D341Med (cell line): ENCODE measurements around the gene ANXA2R.
A peak's percentile ranks its signal among the peaks of the same experiment; 100 is the strongest.

ENCODE experiments used
- DNase-seq: peaks from one replicate; pipeline ENCODE4 v3.0.0; 2012; ENCODE audit warnings: low spot score

The ANXA2R gene

DNA sequence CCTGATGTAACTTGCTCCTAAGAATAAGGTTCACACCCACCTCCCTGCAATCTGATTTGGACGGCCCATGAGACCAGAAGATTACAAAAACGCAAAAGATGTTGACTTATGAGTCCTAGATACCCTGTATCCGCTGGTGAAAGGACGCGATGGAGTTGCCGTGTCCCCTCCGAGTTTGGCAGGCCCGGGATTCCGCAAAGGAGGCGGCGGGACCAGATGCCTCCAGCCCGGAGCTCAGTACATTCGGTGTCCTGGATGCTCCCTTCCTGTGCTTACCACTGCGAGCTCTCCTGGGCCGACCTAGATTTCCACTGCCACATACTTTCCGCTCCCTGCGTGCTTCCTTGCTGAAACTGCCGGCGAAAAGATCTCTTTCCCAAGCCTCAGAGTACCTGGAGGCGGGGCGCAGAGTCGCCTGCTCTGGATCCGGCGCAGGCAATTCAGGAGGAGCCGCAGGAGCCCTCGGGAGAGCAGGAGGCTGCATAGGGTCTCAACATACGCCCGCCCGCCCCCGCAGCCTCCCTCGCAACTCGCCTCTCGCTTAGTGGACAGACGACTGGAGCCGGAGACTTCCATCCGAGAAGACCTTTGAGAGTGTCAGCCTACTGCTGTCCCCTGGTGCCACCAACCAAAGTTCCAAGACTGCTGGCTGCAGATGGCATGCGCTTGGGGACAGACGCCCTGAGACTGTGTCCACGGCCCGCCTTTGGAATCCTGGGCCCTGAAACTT lies 39.8 kb downstream of the ANXA2R start:
- no peak for DNase-seq

DNA sequence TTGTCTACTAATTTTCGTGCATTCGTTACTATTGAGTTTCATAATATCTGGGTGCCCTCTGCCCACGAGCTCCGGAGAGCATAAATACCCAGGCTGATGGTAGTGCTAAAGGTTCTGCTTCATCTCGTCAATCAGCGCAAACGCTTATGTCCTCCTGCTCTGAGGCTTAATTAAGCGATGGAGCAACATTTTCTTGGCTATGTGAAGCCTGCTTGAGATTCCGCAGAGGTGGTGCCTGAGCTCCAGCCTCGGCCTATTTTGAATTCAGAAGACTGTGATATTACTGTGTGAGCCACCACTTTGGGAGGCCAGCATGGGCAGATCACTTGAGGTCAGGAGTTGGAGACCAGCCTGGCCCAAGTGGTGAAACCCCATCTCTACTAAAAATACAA lies 44.8 kb downstream of the ANXA2R start:
- DNase-seq: no peak

DNA sequence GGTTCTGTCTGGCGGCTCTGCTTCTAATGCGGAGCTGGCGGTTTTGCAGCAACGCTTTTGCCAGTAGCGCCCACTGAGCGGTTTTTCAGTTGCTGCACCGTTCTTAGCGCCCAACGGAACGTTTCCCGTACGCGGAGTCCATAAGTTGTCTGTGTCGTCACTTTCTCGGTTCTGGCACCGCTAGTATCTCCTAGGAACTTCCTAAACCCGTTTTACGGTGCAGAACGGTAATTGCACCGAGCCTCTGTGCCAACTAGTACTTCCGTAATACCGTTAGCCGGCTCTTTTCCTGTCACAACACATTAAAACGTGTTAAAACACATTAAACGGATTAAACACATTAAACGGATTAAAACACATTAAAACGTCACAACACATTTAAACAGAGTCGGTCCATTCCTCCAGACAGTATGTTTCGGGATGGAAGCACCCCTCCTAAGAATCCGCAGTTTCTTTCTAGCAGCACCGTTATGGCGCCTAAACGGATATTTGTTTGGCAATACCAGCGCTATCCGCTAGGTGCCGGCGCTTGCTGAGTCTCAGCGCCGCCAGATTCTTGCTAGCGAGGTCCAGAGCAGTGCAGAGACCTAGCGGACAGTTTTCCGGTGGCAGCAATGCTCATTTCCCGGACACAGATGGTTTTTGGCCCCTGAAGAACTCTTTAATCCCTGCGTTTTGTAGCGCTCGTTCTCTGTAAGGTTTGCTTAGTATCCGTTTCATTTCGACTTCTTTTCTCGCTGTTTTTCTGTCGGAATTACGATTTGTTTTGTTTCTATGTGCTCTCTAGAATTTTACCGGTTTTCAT lies 45.4 kb downstream of the ANXA2R start:
- DNase-seq: peak; percentile 75

DNA sequence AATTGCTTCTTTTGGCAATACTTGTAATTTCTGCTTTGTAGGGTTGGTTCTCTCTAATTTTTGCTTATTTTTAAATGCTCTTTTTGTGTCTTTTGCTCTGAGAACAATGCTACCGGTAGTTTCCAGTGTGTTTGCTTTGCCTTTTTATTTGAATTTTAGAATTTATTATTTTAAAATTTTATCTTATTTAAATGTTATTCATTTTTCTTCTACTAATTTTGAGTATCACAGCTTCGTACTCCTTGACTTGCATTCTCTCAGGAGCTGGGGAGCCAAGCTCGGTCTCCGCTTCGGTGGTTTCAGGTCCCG lies 45.9 kb downstream of the ANXA2R start:
- no peak for DNase-seq

DNA sequence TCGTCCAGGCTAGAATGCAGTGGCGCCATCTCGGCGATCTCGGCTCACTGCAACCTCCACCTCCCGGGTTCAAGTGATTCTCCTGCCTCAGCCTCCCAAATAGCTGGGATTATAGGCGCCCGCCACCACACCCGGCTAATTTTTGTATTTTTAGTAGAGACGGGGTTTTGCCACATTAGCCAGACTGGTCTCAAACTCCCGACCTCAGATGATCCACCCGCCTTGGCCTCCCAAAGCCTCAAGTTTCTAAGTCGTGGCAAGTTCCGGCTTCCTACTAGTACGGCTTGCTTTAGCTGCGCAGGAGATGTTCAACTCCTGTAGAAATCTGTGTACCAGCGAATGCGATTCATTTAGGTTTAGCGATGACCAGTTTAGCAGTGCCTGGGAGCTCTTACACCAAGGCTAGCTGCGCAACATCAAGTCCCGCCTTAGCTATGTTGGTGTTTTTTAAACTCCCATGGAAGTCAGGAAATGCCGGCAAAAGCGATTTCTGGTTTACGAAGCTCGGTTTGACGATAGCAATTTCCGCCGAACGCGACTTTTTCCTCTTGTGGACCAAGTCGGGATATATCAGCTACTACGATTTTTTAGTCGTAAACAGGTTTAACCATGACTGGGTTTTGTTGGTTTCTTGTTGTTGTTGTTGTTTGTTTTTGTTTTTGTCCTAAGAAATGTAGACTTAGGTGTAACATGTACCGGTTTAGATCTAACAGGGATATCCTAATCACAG lies 46.4 kb downstream of the ANXA2R start:
- no peak for DNase-seq

DNA sequence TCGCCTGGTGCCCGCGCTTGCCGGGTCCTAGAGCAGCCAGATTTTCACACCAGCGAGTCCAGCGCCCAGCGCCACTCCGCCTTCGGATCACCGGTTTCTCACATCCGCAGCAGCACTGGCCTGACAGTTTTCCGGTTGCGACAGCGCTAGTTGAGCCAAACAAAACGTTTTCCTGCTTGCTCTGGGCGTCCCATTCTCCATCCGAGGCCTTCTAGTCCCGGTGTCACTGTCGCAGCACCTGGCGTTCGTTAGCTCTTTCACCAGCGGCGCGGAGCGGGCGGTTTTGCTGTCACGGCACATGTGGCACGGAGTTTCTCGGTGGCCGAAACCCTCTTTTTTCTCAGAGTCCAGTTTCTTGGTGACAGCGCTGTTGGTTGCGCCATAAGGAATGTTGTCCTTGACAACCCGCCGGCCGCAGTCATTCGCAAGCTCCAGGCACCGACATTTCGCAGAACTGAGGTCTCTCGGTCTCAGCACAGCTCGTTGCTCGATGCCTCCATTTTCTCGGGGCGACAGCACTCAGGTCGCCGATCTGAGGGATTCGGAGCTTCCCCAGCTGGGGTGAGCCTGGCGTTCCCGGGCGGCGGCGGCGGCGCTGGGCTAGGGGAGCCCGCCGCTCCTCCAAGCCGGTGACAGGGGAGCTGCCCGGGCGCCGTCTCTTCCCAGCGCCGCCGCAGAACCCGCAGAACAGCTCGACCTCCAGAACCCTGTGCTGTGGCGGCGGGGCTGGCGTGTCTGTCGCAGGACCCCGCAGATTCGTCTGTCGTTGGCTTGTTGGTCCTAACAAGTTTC lies 47.8 kb downstream of the ANXA2R start:
- DNase-seq: no peak

DNA sequence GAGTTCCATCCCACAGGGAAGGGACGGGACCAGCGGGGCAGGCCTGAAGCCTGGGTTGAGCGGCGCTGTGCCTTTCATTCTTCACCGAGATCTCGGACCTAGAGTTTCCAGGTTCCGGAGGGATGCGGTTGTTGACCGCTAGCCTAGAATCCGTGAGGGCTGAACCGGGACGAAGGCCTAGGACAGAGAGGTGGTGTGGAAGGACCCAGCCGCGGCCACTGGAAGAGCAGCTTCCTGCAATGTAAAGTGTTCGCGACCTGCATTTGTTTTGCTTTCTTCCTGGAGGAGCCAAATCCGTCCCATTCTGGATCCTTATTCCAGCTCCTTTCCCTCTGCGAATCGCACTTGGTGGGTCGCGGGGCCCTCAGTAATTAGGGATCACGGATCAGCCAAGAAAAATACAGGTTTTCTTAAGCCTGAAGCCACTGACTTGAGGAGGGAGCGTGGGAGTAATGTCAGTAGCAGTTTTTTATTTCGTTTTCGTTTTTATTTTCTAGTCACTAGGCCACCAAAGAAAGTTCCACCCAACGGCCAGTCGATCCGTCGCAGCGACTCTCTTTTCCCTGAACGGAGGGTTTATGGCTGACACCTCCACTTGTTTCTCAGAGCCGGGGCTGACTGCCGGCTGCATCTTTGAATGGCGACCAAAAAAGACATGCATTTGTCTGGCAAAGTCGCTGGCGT lies 48.6 kb downstream of the ANXA2R start:
- DNase-seq: no peak

DNA sequence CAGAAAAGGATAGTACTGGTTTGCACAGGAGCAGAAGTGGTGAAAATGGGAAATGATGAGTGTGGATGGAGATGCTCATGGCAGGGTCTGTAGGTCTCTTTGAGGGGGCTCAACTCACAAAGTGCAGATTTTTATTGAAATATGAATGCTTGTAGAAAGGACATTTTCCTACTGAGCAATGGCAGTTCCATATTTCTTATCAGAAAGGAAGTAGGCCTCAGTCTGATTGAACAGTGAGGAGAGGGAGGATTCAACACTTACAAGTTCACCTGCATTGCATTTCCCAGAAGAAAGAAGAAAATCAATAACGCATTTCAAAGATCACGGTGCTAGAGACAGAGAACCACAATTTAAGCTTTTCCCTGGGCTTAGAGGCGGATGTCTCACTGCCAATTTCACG lies 49.2 kb downstream of the ANXA2R start:
- no peak for DNase-seq
